K562 (cell line): ENCODE measurements around the gene RBM44. TPM values are rescaled to one million over a fixed set of nuclear protein-coding genes. Genes with fewer than 3 reads are reported as not detected.

Source experiments
- ATAC-seq: fragments of 200-7000 bp; cut with Tn5 transposase; 3 replicates; pipeline ENCODE4 v1.9.1; 2020; ENCODE audit warnings: moderate library complexity
- BruUV-seq: library from RNA; stranded (reverse); fragments of 400-500 nt; replicated peaks from 2 replicates; lab custom pipeline; 2021; lab: Mats Ljungman, UMichigan
- CTCF ChIA-PET: fragments of 300-600 bp; formaldehyde crosslinking; extraction: SDS; loops from one replicate; lab custom pipeline; 2021; ENCODE audit warnings: low intra/inter-chr PET ratio; lab: Yijun Ruan, JAX
- POLR2A ChIA-PET: fragments of 300-600, 350-650 bp; sonication (Branson Sonifier 250); formaldehyde crosslinking; extraction: SDS; loops from one replicate; lab custom pipeline; 2021; ENCODE audit warnings: antibody characterized with exemption, inconsistent platforms; lab: Yijun Ruan, JAX
- DNase-seq, 4 experiments: peaks; one replicate each; pipeline versions ENCODE4 v3.0.0 to v3.0.0-alpha.2; 2011 to 2018; ENCODE audit warnings: low spot score in 3 of 4, mixed read lengths in 3 of 4; ENCODE audit errors: extremely low read depth in 1 of 4
- FAIRE-seq: peaks from 2 replicates; lab custom pipeline; 2011; peaks lifted over from hg19 to GRCh38; lab: Jason Lieb, UNC
- H2AFZ ChIP-seq: 2 replicates; pipeline ENCODE4 v1.6.0; 2011; ENCODE audit warnings: low read depth, low read length, control low read depth, inconsistent platforms
- H3K27ac ChIP-seq: fragments of 200-600 bp; 3 replicates; pipeline ENCODE4 v1.8.0; 2011; ENCODE audit warnings: low read depth, mild to moderate bottlenecking, control low read depth, inconsistent platforms, low read length, moderate library complexity, mixed read lengths; ENCODE audit errors: extremely low read depth
- H3K27me3 ChIP-seq, 2 experiments: fragments of 300-600 bp in 1 of 2; 2 replicates in 1 of 2; 3 replicates in 1 of 2; pipeline versions ENCODE4 v1.6.0 to v1.8.0; 2011; ENCODE audit warnings: inconsistent platforms in 2 of 2, low read length in 2 of 2, mild to moderate bottlenecking in 1 of 2, mixed read lengths in 1 of 2, moderate library complexity in 1 of 2; ENCODE audit not compliant: control insufficient read depth in 2 of 2, insufficient read depth in 2 of 2
- H3K36me3 ChIP-seq: fragments of 300-600 bp; 3 replicates; pipeline ENCODE4 v1.8.0; 2011; ENCODE audit warnings: mild to moderate bottlenecking, low read length, inconsistent platforms; ENCODE audit not compliant: control insufficient read depth, insufficient read depth
- H3K4me1 ChIP-seq, 2 experiments: fragments of 200-600 bp in 1 of 2; replicated peaks in 1 of 2; 2 replicates in 1 of 2; 3 replicates in 1 of 2; pipeline versions ENCODE4 v1.5.1 to v1.8.0; 2011; ENCODE audit warnings: inconsistent platforms in 2 of 2, low read length in 2 of 2, mild to moderate bottlenecking in 1 of 2, mixed read lengths in 1 of 2, moderate library complexity in 1 of 2; ENCODE audit not compliant: control insufficient read depth in 2 of 2, insufficient read depth in 2 of 2
- H3K4me2 ChIP-seq: 2 replicates; pipeline ENCODE4 v1.6.1; 2011; ENCODE audit warnings: low read length, control low read depth, inconsistent platforms, mixed read lengths; ENCODE audit not compliant: insufficient read depth
- H3K4me3 ChIP-seq: fragments of 200-600 bp; sonication (generic), shearing (Covaris generic); 2 replicates; pipeline ENCODE4 v1.5.1; 2016; ENCODE audit warnings: control low read depth, inconsistent platforms
- H3K79me2 ChIP-seq: fragments of 200-600 bp; 3 replicates; pipeline ENCODE4 v1.8.0; 2011; ENCODE audit warnings: low read length, inconsistent platforms; ENCODE audit not compliant: control insufficient read depth, insufficient read depth
- H3K9ac ChIP-seq, 2 experiments: 2 replicates each; pipeline versions ENCODE4 v1.6.0 to v1.6.1; 2011; ENCODE audit warnings: low read depth in 2 of 2, low read length in 2 of 2, control low read depth in 1 of 2, inconsistent platforms in 1 of 2, mild to moderate bottlenecking in 1 of 2, mixed read lengths in 1 of 2; ENCODE audit not compliant: insufficient read depth in 1 of 2
- H3K9me1 ChIP-seq: one replicate; pipeline ENCODE4 v1.6.0; 2011; ENCODE audit warnings: inconsistent platforms, mild to moderate bottlenecking, low read length, moderate library complexity; ENCODE audit not compliant: control insufficient read depth, insufficient read depth
- H3K9me3 ChIP-seq: replicated peaks from 2 replicates; pipeline ENCODE4 v1.5.1; 2011; ENCODE audit warnings: low read depth, low read length, inconsistent platforms; ENCODE audit not compliant: control insufficient read depth, insufficient read depth
- H4K20me1 ChIP-seq: replicated peaks from 2 replicates; pipeline ENCODE4 v1.6.1; 2011; ENCODE audit warnings: low read length, inconsistent platforms, mixed read lengths; ENCODE audit not compliant: control insufficient read depth, insufficient read depth
- BMI1 ChIP-seq: fragments of 150-350 bp; IDR thresholded peaks from 2 replicates; pipeline ENCODE4 v1.6.1; 2014; ENCODE audit warnings: low read length
- CBX1 ChIP-seq: sonication (generic); IDR thresholded peaks from 2 replicates; pipeline ENCODE4 v1.6.1; 2016; ENCODE audit warnings: antibody characterized with exemption, low read depth, mild to moderate bottlenecking
- CTCF ChIP-seq, 3 experiments: IDR thresholded peaks in 2 of 3; conservative IDR thresholded peaks in 1 of 3; 2 replicates each; pipeline ENCODE4 v1.5.1; 2011 to 2012; ENCODE audit warnings: low read length in 3 of 3, mild to moderate bottlenecking in 3 of 3, control low read depth in 2 of 3, improper control_type of control experiment in 1 of 3, inconsistent platforms in 1 of 3, low read depth in 1 of 3, mixed read lengths in 1 of 3, moderate library complexity in 1 of 3; ENCODE audit not compliant: insufficient read depth in 2 of 3
- GATA2 ChIP-seq: sonication (generic); formaldehyde crosslinking; IDR thresholded peaks from 2 replicates; pipeline ENCODE4 v1.4.0; 2020; ENCODE audit warnings: mild to moderate bottlenecking, missing genetic modification reagents
- HMBOX1 ChIP-seq: sonication (generic); IDR thresholded peaks from 2 replicates; pipeline ENCODE4 v1.6.1; 2016
- NCOR1 ChIP-seq: fragments of 450-650 bp; IDR thresholded peaks from 2 replicates; pipeline ENCODE4 v1.6.1; 2016; ENCODE audit warnings: mild to moderate bottlenecking, moderate library complexity
- POLR2G ChIP-seq: fragments of 200-400 bp; formaldehyde crosslinking; IDR thresholded peaks from 2 replicates; pipeline ENCODE4 v1.6.1; 2017; ENCODE audit warnings: low read depth, mild to moderate bottlenecking, antibody characterized with exemption, low read length, moderate library complexity
- RAD21 ChIP-seq, 2 experiments: fragments of 250-450 bp in 1 of 2; fragments of 450-650 bp in 1 of 2; sonication (Bioruptor Pico) in 1 of 2; formaldehyde crosslinking in 1 of 2; IDR thresholded peaks in 1 of 2; conservative IDR thresholded peaks in 1 of 2; 2 replicates each; pipeline versions ENCODE4 v1.4.0 to v1.8.0; 2020 to 2022; ENCODE audit warnings: mild to moderate bottlenecking in 2 of 2, moderate library complexity in 1 of 2
- SMC3 ChIP-seq: conservative IDR thresholded peaks from 2 replicates; pipeline ENCODE4 v1.6.1; 2011; ENCODE audit warnings: low read depth, low read length, improper control_type of control experiment; ENCODE audit not compliant: insufficient read depth
- STAT6 ChIP-seq: sonication (generic); formaldehyde crosslinking; IDR thresholded peaks from 2 replicates; pipeline ENCODE4 v1.8.1; 2023; ENCODE audit warnings: mild to moderate bottlenecking, missing genetic modification reagents
- WGBS: fragments of 100-300 bp; shearing (Covaris generic); methylation state at CpG from one replicate; pipeline ENCODE4 v1.1.6; 2016; ENCODE audit warnings: low coverage, mixed read lengths; ENCODE audit not compliant: insufficient coverage; ENCODE audit errors: missing lambda C conversion rate; 5-methylcytosine and 5-hydroxymethylcytosine counted together
- in situ Hi-C: fragments of 300-500 bp; cut with MboI; formaldehyde crosslinking; loops from 4 replicates; pipeline ENCODE4 v1.15.0; 2018; ENCODE audit warnings: inconsistent platforms, mixed read lengths
- intact Hi-C: fragments of 100-400 bp; cut with micrococcal nuclease; formaldehyde crosslinking; loops from 2 replicates; pipeline ENCODE4 v1.14.2; 2022
- polyA plus RNA-seq, 8 experiments: library from polyadenylated mRNA; depleted of rRNA in 4 of 8; stranded (reverse) in 5 of 8; unstranded in 3 of 8; fragments of >200 nt; fragmentation: Nextera tagmentation in 2 of 8; fragmentation: Illumina TruSeq in 1 of 8; extraction: Ambion mirVana in 2 of 8; extraction: Trizol in 1 of 8; gene quantifications; 2 replicates each; pipeline versions ENCODE4 v1.2.1 to v1.2.3, GENCODE V29; 2011 to 2014; ENCODE audit warnings: inconsistent platforms in 1 of 8, missing spikeins in 1 of 8
- total RNA-seq, 7 experiments: library from RNA; depleted of rRNA in 6 of 7; stranded (reverse); fragments of >200 nt in 6 of 7; fragmentation: Illumina TruSeq in 2 of 7; extraction: Trizol in 2 of 7; gene quantifications; 2 replicates each; pipeline versions ENCODE4 v1.2.1 to v1.2.3, GENCODE V29; 2011 to 2021; ENCODE audit warnings: low replicate concordance in 1 of 7
- TF ChIP-seq, protein P1 (sequence below): sonication (generic); formaldehyde crosslinking; IDR thresholded peaks from 2 replicates; pipeline ENCODE4 v1.8.0; 2022; ENCODE audit warnings: missing genetic modification reagents, mild to moderate bottlenecking, moderate library complexity, borderline replicate concordance

Gene RBM44
- total and polyA plus RNA-seq, 9 of the 15 experiments (the other 6 are each of a cell fraction or from before 2014, with no cell fraction given), result 0.04 to 0.25 (median 0.13) TPM

DNA sequence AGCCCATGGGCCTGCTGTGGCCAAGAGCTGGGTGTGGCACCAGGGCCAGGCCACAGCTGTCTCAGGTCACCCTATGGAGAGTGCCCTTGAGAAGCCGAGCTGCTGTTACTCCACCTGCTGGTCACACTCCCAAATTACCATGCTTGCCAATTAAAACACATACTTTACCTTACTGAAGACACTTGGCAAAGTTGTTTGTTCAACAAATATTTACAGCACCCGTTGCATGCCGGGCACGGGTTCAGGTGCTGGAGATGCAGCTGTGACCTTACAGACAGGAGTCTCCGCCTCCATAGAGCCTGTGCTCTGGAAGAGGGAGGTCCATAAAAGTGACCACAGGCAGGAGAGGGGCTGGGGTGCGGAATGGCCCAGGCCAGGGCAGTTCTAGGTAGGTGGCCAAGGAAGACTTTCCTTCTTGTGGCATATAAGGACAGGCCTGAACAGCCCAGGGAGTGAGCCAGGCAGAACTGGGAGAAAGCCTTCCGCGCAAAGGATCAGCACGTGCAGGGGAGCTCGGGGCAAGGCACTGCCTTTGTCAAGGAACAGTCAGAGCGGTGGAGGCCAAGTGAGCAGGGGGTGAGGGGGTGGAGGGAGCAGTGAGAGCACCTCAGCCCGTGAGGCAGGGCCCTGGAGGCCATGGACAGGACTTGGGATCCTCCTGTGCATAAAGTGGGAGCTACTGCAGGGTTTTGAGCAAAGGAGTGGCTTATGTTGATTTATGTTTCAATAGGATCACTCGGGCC lies 23.6 kb upstream of the RBM44 start:
- Histone ChIP-seq H3K79me2 (no peaks in the 10 kb centered on the region), H3K9me3 (no peaks in the 10 kb centered on the region), H3K4me1 (no peaks in the 10 kb centered on the region), H4K20me1 (no peaks in the 10 kb centered on the region; the same call in 1 of the 2 replicates), H3K27ac (no peak overlapping the region), H3K9me1 (no peaks in the 10 kb centered on the region), H3K36me3 (peaks cover 13% of the 10 kb centered on the region; the same call in 2 of the 3 replicates), H3K9ac (no peak overlapping the region), H3K4me3 (no peak overlapping the region), H3K4me2 (no peak overlapping the region), H3K27me3 (no peaks in the 10 kb centered on the region), H2AFZ (no peak overlapping the region)
- ATAC-seq, result peak; percentile 92
- DNase-seq, result peak; percentile 33 to 52 (median 38)
- ChIA-PET POLR2A (no interaction called here), CTCF (no interaction called here)
- BruUV-seq, result no TSS peak
- WGBS, result 71% methylated on average over 12 of the region's 13 CpGs
- no peak for FAIRE-seq
- in situ Hi-C loops, result no loop called here
- intact Hi-C loops, result no loop called here
- TF ChIP-seq, protein P1, sequence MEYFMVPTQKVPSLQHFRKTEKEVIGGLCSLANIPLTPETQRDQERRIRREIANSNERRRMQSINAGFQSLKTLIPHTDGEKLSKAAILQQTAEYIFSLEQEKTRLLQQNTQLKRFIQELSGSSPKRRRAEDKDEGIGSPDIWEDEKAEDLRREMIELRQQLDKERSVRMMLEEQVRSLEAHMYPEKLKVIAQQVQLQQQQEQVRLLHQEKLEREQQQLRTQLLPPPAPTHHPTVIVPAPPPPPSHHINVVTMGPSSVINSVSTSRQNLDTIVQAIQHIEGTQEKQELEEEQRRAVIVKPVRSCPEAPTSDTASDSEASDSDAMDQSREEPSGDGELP, result peak; percentile 73; the same call in 1 of the 2 replicates
- peak; percentile 57 for TF ChIP-seq SMC3
- no peak for TF ChIP-seq GATA2 (CRISPR knock-in tag)
- no peak for TF ChIP-seq HMBOX1
- no peak for TF ChIP-seq STAT6 (CRISPR knock-in tag)
- no peak for TF ChIP-seq BMI1
- 0 out of 2 replicates have a peak, but pooled peaks have one; percentile 28 for TF ChIP-seq POLR2G
- TF ChIP-seq NCOR1, result no peak
- TF ChIP-seq CTCF (IDR thresholded peaks at IDR 0.05 in 2 of 3, conservative IDR thresholded peaks at IDR 0.05 in 1 of 3; ENCODE audit: insufficient read depth in 2 of 3, low read depth in 1 of 3, low read length in 3 of 3), result peak; percentile 64
- peak in 1 of 2 experiments; percentile 49; a peak in 2 of 4 replicates for TF ChIP-seq RAD21 (CRISPR knock-in tag; conservative IDR thresholded peaks at IDR 0.05 in 1 of 2, IDR thresholded peaks at IDR 0.05 in 1 of 2)
- TF ChIP-seq CBX1, result no peak
